NT2/D1 (cell line): ENCODE data around the gene COMMD2.

ENCODE experiments used
- SUZ12 ChIP-seq: IDR thresholded peaks from 2 replicates; pipeline ENCODE4 v1.6.1; 2011; ENCODE audit not compliant: insufficient read length, insufficient read depth; ENCODE audit errors: extremely low read depth
- ZNF274 ChIP-seq: IDR thresholded peaks from 2 replicates; pipeline ENCODE4 v1.6.1; 2011; ENCODE audit warnings: mild to moderate bottlenecking, low read depth, low read length

GRCh38 chr3:149752051-149752787, at the start of gene COMMD2:
- TF ChIP-seq ZNF274 = no peak
- no peak for TF ChIP-seq SUZ12
